GM04503 (cell line): ENCODE results near the gene STYXL2.

Experiments used
- DNase-seq: peaks from one replicate; pipeline ENCODE4 v3.0.0-alpha.2; 2012; ENCODE audit warnings: low read depth

Gene STYXL2

DNA sequence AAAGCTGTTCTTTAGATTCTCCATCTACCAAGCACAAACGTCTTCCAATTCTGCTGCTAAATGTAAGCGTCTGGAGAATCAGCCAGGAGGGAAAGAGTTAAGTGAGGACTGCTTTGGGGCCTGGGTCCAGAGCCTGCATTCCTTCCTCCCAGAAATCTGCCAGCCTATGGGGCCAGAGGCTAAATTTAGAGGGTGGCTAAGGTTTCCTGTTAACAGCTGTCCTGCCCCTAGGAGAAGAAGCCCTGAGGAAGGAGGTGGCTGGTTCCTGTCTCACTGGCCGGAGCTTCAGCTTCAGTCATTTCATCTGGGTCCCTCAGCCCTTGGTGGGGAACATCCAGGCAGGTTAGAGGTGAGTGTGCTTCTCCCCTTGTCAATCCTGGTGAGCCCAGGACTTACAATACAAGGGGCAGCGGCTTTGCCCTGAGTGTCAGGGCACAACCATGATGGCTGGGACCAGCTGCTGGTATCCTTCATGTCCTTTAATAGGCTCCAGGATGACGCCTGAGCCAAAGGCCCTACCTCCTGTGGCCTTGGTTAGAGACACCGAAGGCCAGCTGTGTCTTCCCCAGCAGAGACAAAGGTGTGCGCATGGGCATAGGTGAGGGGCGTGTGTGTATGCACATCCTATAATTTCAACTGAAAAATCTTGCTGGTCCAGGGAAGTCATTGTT is at the start of gene STYXL2:
Gene STYXL2 (plus strand): TSS at position 230 of the 671 bp plus-strand sequence. CDS start 775 bp downstream, outside the sequence.
- no peak for DNase-seq

DNA sequence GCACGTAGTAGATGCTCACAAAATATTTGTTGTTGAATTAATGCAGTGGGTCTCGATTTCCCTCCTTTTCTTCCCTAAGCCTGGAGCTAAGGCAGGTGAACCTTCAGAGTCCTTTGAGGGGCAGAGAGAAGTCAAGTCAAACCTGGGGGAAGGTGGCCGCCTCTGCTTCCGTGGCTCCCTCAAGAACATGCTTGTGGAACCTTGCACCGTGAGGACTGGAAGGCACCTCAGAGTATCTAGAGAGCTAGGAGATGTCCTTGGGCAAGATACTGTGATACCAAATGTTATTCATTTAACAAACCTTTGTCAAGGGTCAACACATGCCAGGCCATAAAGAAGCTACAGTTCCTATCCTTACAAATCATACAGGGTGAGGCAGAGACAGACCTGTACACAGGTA is 42.0 kb upstream of the STYXL2 start:
- no peak for DNase-seq

DNA sequence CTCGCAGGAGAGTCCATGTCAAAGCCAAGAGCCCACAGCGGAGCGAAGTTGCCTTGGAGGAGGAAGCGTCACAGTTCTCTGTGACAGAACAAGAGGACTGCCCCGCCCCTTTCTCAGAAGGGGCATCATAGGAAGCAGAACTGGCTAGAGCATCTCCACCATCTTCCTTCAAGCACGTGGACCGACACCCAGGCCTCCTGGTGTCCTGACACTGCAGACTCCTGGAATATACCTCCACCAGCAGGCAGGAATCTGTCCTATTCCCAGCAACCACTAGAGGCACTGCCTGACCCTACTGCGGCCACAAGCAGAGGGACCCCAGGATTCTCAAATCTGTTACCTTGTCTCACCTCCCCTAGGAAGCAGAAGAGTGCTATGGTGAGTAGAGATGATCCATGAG is 41.5 kb upstream of the STYXL2 start:
- no peak for DNase-seq

DNA sequence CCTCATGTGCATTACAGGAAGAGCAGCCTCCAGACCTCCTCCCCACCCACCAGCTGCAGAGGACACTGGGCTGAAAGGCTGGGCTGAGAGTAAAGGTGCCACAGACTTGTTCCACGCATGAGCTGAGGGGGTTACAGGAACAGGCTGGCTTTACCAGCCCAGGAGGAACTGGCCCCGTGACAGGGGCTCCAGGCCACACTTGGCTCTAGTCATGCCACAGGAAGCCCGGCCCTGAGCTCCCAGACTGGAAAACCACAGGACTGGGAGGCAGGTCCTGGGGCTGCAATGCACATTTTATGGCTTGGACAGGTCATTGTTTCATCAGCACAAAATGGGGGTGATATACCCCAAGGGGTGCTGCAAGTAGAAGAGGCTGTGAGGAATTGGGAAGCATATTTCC is 39.3 kb upstream of the STYXL2 start:
- DNase-seq, result no peak

DNA sequence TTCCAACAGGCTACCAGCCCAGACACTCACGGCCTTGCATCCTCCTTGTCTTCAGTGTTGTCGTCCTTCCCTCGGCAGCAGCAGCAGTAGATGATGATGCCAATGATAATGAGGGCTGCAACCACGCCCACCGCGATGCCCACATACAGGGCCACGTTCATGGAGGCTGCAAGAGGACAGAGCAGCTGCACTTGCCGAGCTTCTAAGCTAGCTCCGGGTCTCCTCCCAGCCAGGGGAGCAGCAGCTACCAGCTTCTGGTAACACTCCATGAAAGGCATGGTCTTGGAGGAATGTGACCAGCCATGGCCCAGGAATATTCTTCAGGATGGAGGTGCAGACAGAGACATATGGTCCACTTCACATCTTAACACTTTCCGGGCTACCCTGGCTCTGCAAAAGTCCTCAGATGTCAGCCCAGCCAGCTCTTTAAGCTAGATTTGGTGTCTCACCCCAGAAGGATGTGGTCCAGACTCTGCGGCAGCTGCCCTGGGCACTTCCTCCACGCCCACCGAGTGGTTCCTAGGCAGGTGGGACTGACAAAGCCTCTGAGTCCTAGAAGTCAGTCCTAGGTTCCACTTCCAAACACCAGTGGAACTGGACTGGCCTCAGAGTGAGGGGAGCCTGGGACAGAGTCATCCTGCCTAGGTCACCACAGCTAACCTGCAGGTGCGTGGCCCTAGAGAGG is 38.8 kb upstream of the STYXL2 start:
- DNase-seq, result no peak

DNA sequence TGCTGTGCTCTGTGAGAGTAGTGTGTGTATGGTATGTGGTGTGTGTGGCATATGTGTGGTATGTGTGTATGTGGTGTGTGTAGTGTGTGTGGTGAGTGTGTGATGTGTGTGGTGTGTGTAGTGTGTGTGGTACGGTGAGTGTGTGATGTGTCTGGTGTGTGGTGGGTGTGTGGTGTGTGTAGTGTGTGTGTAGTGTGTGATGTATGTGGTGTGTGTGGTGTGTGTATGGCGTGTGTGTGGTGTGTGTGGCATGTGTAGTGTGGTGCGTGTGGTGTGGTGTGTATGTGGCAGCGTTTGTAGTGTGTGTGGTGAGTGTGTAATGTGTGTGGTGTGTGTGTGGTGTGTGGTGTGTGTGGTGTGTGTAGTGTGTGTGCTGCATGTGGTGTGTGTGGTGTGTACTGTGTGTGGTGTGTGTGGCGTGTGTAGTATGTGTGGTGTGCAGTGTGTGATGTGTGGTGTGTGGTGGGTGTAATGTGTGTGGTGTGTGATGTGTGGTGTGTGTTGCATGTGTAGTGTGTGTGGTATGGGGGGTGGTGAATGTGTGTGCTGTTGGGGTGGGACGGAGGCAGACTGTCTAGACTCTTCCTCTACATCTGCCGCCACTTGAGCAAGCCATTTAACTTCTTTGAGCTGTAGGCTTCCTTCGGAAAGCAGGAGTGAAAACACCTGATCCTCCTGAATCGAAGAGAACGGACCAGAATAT is 37.2 kb upstream of the STYXL2 start:
- no peak for DNase-seq

DNA sequence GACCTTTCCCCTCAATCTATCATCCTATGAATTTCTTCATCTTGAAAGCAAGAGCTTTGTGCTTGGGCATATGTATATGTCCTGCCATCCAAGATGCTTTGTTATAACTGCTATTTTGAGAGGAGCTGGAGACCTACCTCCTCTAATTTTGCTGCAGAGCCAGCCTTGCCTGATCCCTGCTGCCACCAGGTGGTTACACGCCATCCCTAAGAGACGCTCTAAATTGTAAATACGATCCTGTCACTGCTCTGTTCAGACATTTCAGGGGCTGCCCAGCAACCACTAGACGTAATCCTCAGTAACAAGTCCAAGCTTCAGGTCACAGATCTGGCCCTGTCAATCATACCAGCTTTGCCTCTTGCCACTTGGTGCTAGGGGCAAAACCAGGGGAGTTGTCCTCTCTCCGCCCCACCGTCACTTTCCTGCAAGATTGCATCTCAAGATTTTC is 36.6 kb upstream of the STYXL2 start:
- DNase-seq, result no peak

DNA sequence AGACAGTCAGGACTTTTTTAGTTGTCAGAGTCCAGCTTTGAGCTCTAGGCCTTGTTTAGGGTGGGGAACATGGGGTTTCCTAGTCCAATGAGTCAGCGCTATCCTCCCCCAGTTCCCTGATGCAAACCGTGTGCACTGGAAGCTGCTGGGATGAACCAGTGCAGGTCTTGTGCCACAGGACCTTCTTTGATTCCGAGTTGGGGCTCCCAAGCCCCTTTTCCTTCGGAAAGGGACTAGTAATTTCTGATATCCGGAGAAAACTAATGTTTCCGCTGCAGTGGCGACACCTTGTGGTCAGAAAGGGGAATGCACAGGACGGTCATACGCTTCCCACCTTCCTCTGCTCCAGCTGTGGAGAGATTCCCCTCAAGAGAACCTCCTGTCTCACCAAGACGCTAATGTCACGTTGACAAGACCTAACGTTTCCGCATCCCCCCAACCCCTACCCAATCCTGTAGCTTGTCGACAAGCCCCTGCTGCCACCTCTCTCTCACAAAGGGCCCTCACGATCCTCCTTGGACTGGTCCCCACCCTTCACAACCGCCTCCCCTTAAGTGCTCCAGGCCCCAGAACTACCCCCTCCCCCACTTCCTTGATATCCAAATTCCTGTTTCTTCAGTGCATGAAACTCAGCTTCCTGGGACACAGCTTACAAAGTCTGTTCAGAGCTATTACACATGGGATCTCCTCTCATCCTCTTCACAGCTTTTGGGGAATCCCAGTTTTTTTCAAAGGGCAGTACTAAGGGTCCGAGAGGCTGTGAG is 34.6 kb upstream of the STYXL2 start:
- no peak for DNase-seq

DNA sequence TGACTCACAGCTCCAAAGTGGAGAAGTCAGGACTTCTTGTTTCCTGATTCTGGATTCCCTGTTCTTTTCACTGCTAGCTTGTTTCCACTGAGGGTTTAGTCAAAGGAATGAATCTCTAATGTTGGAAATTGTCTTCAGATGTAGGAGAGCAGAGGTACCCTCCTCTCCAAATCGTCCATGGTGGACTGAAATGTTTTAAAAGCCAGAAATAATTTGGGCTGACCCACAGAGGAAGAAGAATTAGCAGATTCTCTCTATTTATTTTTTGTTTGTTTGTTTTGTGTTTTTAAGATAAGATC is 34.1 kb upstream of the STYXL2 start:
- DNase-seq, result no peak

DNA sequence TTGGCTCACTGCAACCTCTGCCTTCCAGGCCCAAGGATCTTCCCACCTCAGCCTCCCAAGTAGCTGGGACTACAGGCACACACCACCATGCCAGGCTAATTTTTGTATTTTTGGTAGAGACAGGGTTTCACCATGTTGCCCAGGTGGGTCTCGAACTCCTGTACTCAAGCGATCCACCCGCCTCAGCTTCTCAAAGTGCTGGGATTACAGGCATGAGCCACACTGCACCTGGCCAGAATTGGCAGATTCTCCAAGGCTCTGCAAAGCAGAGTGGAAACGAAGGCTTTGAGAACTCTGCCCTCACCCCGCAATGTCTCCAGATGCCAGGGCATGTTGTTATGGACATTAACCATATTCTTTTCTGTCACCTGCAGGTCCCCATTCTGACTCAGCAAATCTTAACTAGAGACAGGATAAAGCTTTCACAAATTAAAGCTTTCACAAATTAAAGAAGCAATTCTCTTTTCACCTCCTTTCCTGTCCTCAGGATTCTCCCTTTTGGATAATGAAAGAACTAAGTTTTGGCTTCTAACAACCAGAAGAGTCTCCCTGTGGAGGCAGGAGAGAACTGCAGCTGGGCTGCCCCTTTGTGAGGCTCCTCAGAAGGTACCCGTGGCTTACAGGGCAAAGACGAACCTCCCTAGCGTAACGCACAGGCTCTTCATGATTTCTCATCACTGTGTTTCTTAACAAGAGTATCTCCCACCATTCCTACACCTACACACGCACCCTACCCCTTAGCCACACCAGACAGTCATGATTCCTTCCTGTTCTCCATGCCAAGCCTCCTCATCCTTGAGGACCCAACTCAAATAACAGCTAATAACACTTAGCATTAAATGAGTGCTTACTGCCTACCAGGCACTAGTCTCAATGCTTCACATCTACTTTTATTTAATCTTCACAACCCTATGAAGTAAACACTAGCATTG is 33.5 kb upstream of the STYXL2 start:
- DNase-seq, result no peak

DNA sequence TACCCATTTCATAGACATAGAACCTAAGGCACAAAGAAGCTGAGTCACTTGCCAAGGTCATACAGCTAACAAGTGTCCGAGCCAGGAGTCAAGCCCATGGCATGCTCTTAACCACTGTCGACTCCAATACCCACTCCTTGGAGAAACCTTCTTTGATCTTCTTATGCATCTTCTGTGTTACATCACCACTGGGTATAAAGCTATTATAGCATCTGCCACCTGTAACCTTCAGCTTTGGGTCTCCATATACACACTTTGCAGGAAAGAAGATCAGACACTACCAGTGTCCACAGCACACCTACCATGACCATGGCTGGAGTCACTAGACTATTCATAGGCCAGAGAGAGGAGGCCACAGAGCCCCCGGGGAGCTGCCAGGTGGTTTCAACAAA is 32.8 kb upstream of the STYXL2 start:
- no peak for DNase-seq

DNA sequence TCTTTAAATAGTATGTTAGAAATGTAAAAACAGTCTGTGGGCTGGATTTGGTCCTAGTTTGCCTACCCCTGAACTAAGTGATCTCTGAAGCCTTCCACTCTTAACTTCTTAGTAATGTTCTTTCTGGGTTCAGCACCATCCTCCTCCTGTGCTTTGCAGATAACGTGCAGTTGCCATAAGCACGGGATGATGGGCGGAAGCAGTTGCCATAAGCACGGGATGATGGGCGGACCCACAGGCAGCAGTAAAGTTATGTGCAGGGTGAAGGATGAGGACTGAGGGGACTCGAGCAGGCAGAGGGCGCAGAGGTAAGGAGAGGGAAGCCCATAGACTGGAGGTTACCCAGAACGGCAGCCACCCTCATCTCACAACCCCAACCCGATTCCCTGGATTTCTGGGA is 29.3 kb upstream of the STYXL2 start:
- no peak for DNase-seq

DNA sequence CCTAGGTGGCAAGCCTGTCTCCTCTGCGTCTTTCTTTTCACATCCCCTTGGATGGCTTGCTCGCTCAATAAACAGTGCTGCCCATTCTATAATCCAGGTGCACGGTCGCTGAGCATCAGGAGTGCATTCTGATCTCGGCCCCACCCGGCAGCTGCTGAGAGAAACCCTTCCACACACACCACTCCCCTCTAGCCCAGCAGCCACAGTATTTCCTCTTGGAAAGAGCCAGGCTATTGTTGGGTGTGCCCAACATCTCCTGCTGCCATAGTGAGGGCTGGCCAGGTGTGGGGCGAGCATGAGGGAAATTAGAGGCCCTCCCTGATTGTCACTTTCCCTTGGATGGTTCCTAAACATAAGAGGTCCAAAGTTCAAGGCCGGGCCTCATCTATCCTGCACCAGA is 28.4 kb upstream of the STYXL2 start:
- DNase-seq, result no peak

DNA sequence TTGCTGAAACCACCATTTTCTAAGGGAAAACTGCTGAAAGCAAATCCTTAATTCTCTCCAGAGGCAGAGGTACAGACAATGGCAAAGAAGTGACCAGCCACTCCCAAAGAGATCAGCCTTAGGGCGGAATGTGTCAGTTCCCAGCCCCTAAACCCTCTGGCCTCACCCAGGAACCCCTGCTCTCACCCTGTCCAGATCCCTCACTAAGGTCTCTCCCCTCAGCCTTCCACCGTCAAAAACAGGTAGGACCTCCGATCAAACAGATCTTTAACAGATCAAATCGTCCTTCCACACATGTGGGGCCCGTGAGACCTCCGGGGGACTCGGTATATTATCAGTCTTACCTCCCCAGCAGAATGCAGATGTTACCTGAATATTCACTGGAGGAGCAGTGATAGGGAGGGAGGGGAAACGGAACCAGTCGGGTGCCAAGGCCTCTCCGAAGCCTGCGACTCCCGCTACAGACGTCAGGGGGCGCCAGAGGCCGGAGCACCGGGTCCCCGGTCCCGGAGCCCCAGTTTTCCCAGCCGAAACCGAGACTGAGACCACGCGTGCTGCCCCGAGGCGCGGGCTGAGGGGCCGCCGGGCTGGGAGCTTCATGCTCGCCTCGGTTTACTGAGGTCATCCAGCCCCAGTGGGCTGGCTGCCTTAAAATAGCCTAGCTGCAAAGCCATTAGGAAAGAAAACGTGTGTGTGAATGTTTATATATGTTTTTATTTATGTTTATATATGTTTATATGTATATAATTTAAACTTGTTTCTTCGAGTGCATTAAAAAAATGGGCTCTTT is 27.3 kb upstream of the STYXL2 start:
- no peak for DNase-seq

DNA sequence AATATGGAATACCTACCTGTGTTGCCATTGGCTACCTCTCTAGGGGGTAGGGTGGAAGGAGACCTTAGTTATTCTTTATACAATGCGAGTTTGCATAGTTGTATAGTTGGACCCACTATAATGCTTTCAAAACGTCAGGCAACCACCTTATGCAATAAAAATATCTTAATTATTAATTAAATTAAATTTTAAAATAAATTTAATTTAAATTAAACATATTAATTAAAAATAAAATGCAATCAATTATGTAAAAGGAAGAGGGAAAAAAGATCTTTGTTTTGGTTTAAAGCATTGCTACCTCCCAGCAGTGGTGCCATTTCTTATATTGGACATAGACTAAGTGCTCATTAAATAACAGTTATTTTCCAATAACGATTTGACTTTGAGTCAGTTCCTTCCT is 26.0 kb upstream of the STYXL2 start:
- DNase-seq, result no peak

DNA sequence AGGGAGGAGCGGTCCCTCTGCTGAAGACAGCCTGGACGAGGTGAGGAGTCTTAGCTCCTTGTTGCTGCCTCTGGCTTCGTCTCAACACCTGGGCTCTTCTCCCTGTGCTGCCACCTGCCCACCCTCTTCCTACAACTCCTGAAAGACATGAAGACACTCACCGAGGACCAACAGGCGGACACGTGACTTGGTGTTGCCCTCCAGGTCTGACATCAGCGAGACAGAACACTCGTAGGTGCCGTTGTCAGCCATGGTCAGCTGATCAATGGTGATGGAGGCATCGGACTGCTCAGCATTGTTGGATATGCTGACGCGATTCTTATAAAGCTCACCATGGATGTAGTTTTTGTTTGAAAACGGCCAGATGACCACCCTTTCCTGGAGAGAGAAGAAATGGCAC is 25.1 kb upstream of the STYXL2 start:
- DNase-seq, result no peak

DNA sequence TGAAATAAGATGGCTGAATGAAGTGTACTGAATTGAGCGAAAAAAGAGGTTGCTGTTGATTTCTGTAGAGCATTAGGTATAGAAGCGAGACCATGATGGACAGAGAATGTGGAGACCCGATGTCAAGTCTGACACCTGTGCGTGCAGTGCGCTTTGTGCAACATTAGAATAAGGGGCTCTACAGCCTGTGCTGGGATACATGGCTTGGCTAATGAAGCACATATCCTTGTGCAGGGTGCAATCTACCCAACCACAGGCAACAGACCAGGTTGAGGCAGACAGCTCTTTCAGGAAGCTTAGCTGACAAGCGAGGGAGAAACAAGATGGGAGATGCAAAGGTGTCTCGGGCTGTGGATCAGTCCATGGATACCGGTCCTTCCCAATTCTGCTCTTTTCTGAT is 22.6 kb upstream of the STYXL2 start:
- no peak for DNase-seq

DNA sequence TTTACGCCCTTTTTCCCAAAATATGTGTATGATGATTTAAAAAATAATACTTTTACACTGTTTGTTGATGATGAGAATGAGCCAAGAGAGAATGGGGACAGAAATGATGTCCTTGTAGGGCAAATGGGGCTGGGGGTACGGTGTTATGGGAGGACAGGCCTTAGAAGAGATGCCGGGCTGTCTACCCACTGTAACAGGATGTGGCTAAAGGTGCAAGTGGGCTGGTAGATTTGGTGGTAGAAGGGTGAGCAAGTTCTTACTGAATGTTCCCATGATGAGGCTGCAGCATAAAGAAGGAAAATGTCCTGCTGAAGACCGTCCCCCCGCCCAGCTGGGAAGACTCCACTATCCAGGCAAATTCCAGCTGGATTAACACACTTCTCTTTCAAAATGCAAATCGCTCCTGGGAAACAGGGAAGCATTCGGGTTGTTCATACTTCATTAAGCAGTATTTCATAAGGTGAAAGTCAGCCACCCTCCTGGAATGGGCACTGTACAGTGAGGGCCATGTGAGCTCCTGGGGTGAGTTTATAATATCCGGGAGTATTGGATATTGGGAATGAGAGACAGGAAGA is 17.7 kb upstream of the STYXL2 start:
- DNase-seq, result no peak

DNA sequence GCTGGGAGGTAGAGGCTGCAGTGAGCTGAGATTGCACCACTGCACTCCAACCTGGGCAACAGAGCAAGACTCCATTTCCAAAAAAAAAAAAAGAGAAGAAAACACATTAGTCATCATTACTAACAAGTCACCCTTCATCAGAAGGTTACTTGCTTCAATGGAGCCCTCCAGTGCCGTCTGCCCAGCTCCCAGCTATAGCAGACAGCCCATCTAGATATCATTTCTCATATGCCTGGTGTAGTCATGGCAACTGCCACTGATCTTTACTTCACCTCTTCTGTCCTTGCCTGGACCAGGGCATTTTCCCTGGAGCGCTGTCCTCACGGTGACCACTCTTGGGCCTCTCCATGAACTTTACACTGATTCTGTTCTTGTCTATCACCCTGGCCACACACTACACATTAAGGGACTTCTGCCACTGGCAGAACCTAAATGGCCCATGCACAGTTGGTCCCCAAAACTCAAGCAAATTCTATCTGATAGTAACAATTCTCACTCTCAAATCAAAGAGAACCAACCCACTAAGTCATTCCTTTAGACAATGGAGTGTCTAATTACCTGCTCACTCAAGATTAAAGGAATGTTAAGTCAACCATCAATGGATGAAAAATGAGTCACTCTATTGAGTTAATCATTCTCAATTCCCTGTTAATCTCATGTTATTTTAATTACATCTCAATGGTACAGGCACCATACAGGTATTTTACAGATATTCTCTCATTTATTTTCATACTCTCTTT is 16.6 kb upstream of the STYXL2 start:
- DNase-seq, result no peak

DNA sequence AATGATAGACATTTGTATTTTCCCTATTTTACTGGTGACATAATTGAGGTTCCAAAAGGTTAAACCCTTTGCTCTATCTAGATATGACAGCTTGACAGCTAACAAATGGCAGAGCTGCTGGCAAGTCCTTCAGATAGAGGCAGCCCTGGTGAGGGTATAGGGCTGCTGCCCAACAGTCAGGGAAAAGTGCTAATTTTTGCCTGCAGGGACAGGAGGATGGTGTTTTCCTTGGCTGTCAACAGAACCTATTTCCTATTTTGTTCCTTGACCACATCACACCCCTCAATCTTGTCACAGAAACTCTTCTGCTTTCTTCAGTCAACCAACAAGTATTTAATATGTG is 16.0 kb upstream of the STYXL2 start:
- no peak for DNase-seq
